K562 (cell line): ENCODE data around the gene YPEL3. TPM values are rescaled to one million over a fixed set of nuclear protein-coding genes. Genes with fewer than 3 reads are reported as not detected.

ENCODE experiments used
- BRD4 ChIP-seq: fragments of 200-600 bp; sonication (generic); IDR thresholded peaks from 2 replicates; pipeline ENCODE4 v1.6.1; 2017; ENCODE audit warnings: inconsistent platforms
- CREM ChIP-seq: IDR thresholded peaks from 2 replicates; pipeline ENCODE4 v1.6.1; 2014; ENCODE audit warnings: antibody characterized with exemption, low read depth
- ELF1 ChIP-seq: fragments of 200-800 bp; sonication (Bioruptor generic); IDR thresholded peaks from 2 replicates; pipeline ENCODE4 v1.6.1; 2016; ENCODE audit warnings: missing genetic modification characterization, missing compliant biosample characterization
- ETV1 ChIP-seq: fragments of 450-650 bp; conservative IDR thresholded peaks from 2 replicates; pipeline ENCODE4 v1.6.1; 2016; ENCODE audit warnings: missing genetic modification characterization, control low read depth, low read depth, missing compliant biosample characterization
- GABPB2 ChIP-seq: fragments of 250-450 bp; sonication (Bioruptor Pico); conservative IDR thresholded peaks from 2 replicates; pipeline ENCODE4 v1.5.1; 2021; ENCODE audit warnings: mild to moderate bottlenecking
- HDAC8 ChIP-seq: fragments of 450-650 bp; IDR thresholded peaks from 2 replicates; pipeline ENCODE4 v1.6.1; 2016; ENCODE audit warnings: mild to moderate bottlenecking, missing genetic modification characterization, moderate library complexity, missing compliant biosample characterization
- HNRNPH1 ChIP-seq: fragments of 200-400 bp; formaldehyde crosslinking; optimal IDR thresholded peaks from 2 replicates; pipeline ENCODE3; 2017; ENCODE audit warnings: low read depth, mild to moderate bottlenecking, low read length, moderate library complexity
- KHSRP ChIP-seq: fragments of 450-650 bp; IDR thresholded peaks from 2 replicates; pipeline ENCODE4 v1.6.1; 2017
- NFE2L1 ChIP-seq: fragments of 450-650 bp; IDR thresholded peaks from 2 replicates; pipeline ENCODE4 v1.6.1; 2016; ENCODE audit warnings: missing genetic modification characterization, low read depth, mild to moderate bottlenecking, missing compliant biosample characterization, moderate library complexity, borderline replicate concordance
- NFXL1 ChIP-seq: fragments of 450-650 bp; formaldehyde crosslinking; IDR thresholded peaks from 2 replicates; pipeline ENCODE4 v1.4.0; 2021; ENCODE audit warnings: mild to moderate bottlenecking
- NKRF ChIP-seq: fragments of 450-650 bp; IDR thresholded peaks from 2 replicates; pipeline ENCODE4 v1.6.1; 2016; ENCODE audit warnings: borderline replicate concordance
- NR2F6 ChIP-seq: fragments of 450-650 bp; formaldehyde crosslinking; IDR thresholded peaks from 2 replicates; pipeline ENCODE4 v1.4.0; 2020; ENCODE audit warnings: mild to moderate bottlenecking
- POLR2AphosphoS5 ChIP-seq: IDR thresholded peaks from 2 replicates; pipeline ENCODE4 v1.6.1; 2011; ENCODE audit warnings: mild to moderate bottlenecking, low read depth, low read length, moderate library complexity; ENCODE audit not compliant: control insufficient read depth, insufficient read depth
- POLR2G ChIP-seq: fragments of 200-400 bp; formaldehyde crosslinking; IDR thresholded peaks from 2 replicates; pipeline ENCODE4 v1.6.1; 2017; ENCODE audit warnings: low read depth, mild to moderate bottlenecking, antibody characterized with exemption, low read length, moderate library complexity
- PTRF ChIP-seq: fragments of 450-650 bp; IDR thresholded peaks from 2 replicates; pipeline ENCODE4 v1.6.1; 2016; ENCODE audit warnings: mild to moderate bottlenecking, missing genetic modification characterization, missing compliant biosample characterization
- SFPQ ChIP-seq: fragments of 200-400 bp; formaldehyde crosslinking; IDR thresholded peaks from 2 replicates; pipeline ENCODE4 v1.6.1; 2017; ENCODE audit warnings: mild to moderate bottlenecking, low read depth, low read length, moderate library complexity
- SMARCC2 ChIP-seq: fragments of 450-650 bp; IDR thresholded peaks from 2 replicates; pipeline ENCODE4 v1.6.1; 2017; ENCODE audit warnings: antibody characterized with exemption, moderate library complexity, mild to moderate bottlenecking, low read depth
- SRSF9 ChIP-seq: fragments of 200-400 bp; formaldehyde crosslinking; IDR thresholded peaks from 2 replicates; pipeline ENCODE4 v1.6.1; 2017; ENCODE audit warnings: low read depth, low read length, borderline replicate concordance
- TAL1 ChIP-seq: fragments of 450-650 bp; IDR thresholded peaks from 2 replicates; pipeline ENCODE4 v1.6.1; 2016; ENCODE audit warnings: mild to moderate bottlenecking
- ZNF174 ChIP-seq: fragments of 250-450 bp; sonication (Bioruptor Pico); IDR thresholded peaks from 2 replicates; pipeline ENCODE4 v1.4.0; 2020; ENCODE audit warnings: mild to moderate bottlenecking
- ZNF41 ChIP-seq: fragments of 250-450 bp; sonication (Bioruptor Pico); conservative IDR thresholded peaks from 2 replicates; pipeline ENCODE4 v1.4.0; 2020; ENCODE audit warnings: mild to moderate bottlenecking
- polyA plus RNA-seq, 8 experiments: library from polyadenylated mRNA; depleted of rRNA in 4 of 8; stranded (reverse) in 5 of 8; unstranded in 3 of 8; fragments of >200 nt; fragmentation: Nextera tagmentation in 2 of 8; fragmentation: Illumina TruSeq in 1 of 8; extraction: Ambion mirVana in 2 of 8; extraction: Trizol in 1 of 8; gene quantifications; 2 replicates each; pipeline versions ENCODE4 v1.2.1 to v1.2.3, GENCODE V29; 2011 to 2014; ENCODE audit warnings: inconsistent platforms in 1 of 8, missing spikeins in 1 of 8
- total RNA-seq, 7 experiments: library from RNA; depleted of rRNA in 6 of 7; stranded (reverse); fragments of >200 nt in 6 of 7; fragmentation: Illumina TruSeq in 2 of 7; extraction: Trizol in 2 of 7; gene quantifications; 2 replicates each; pipeline versions ENCODE4 v1.2.1 to v1.2.3, GENCODE V29; 2011 to 2021; ENCODE audit warnings: low replicate concordance in 1 of 7
- TF ChIP-seq, protein P1 (sequence below): fragments of 250-450 bp; sonication (Bioruptor Pico); IDR thresholded peaks from 2 replicates; pipeline ENCODE4 v1.6.1; 2021; ENCODE audit warnings: mild to moderate bottlenecking
- TF ChIP-seq, protein P2 (sequence below): sonication (generic); formaldehyde crosslinking; IDR thresholded peaks from 2 replicates; pipeline ENCODE4 v1.8.1; 2022; ENCODE audit warnings: missing genetic modification reagents

Gene YPEL3
- total and polyA plus RNA-seq, 9 of the 15 experiments (the other 6 are each of a cell fraction or from before 2014, with no cell fraction given) = 0.41 to 15.0 (median 2.9) TPM

DNA sequence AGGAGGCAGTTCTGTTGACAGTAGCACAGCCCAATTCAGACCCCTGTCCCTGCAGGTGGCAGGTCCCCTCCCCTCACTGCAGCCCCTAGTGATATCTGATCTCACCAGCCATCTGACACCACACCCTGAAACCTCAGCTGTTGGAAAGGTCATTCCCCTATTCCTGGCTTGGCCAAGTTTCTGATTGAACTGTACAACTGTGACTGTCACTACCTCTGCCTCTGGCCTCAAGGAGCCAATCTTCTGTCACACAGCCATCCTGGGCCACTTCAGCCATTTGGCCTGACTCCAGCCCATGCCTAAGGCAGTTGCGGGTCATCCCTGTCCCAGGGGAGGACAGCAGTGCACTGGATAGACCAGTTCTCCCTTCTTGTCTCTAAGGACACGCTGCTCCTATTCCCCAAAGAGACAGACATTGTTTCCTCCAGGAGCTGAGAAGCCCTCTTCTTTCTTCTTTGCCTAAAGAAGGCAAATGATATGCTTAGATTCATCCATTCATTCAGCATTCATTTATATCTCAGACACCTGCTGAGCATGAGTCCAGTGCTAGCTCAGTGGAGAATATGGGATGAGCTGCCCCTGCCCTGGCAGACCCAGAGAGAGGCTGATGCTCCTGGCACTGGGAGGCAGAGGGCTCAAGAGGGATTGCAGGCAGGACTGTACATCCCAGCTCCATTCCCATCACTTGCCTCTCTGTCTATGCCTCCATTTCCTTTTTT is 35.0 kb downstream of the YPEL3 start (continued):
- TF ChIP-seq SFPQ (no peak), ELF1 (tag) (no peak), CREM (0 out of 2 replicates have a peak, but pooled peaks have one; percentile 8), TAL1 (peak; percentile 30), ZNF174 (no peak), ETV1 (no peak), BRD4 (no peak), NFE2L1 (tag) (no peak), POLR2G (no peak), NFXL1 (CRISPR knock-in tag) (no peak), PTRF (no peak), ZNF41 (CRISPR knock-in tag) (no peak), GABPB2 (CRISPR knock-in tag) (no peak), SRSF9 (no peak), HDAC8 (no peak), HNRNPH1 (no peak), POLR2AphosphoS5 (no peak), NKRF (no peak), NR2F6 (CRISPR knock-in tag) (no peak), KHSRP (no peak), SMARCC2 (no peak)
- TF ChIP-seq, protein P1, sequence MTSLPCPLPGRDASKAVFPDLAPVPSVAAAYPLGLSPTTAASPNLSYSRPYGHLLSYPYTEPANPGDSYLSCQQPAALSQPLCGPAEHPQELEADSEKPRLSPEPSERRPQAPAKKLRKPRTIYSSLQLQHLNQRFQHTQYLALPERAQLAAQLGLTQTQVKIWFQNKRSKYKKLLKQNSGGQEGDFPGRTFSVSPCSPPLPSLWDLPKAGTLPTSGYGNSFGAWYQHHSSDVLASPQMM = no peak
- TF ChIP-seq, protein P2, sequence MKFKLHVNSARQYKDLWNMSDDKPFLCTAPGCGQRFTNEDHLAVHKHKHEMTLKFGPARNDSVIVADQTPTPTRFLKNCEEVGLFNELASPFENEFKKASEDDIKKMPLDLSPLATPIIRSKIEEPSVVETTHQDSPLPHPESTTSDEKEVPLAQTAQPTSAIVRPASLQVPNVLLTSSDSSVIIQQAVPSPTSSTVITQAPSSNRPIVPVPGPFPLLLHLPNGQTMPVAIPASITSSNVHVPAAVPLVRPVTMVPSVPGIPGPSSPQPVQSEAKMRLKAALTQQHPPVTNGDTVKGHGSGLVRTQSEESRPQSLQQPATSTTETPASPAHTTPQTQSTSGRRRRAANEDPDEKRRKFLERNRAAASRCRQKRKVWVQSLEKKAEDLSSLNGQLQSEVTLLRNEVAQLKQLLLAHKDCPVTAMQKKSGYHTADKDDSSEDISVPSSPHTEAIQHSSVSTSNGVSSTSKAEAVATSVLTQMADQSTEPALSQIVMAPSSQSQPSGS (CRISPR knock-in tag) = no peak
